Mesenchymal stem cell (in vitro differentiated cells and primary cell): Measurements from ENCODE around the gene SETD5.

Experiments used
- DNase-seq: peaks from one replicate; pipeline ENCODE4 v3.0.0-alpha.2; 2013
- H2AFZ ChIP-seq: one replicate; pipeline ENCODE4 v1.6.1; 2013; ENCODE audit warnings: low read depth, mild to moderate bottlenecking, control low read depth, inconsistent platforms, low read length, moderate library complexity
- H2AK5ac ChIP-seq: 2 replicates; pipeline ENCODE4 v1.6.1; 2013; ENCODE audit warnings: low read length, moderate library complexity, mild to moderate bottlenecking, inconsistent platforms; ENCODE audit not compliant: severe bottlenecking
- H2BK120ac ChIP-seq: one replicate; pipeline ENCODE4 v1.6.1; 2013; ENCODE audit warnings: low read depth, mild to moderate bottlenecking, inconsistent platforms, low read length, moderate library complexity
- H2BK12ac ChIP-seq, 2 experiments: one replicate each; pipeline ENCODE4 v1.6.1; 2013; ENCODE audit warnings: inconsistent platforms in 2 of 2, low read length in 2 of 2, mild to moderate bottlenecking in 2 of 2, moderate library complexity in 2 of 2, control low read depth in 1 of 2
- H2BK15ac ChIP-seq: one replicate; pipeline ENCODE4 v1.6.1; 2013; ENCODE audit warnings: mild to moderate bottlenecking, low read depth, inconsistent platforms; ENCODE audit not compliant: poor library complexity, severe bottlenecking
- H2BK5ac ChIP-seq: 2 replicates; pipeline ENCODE4 v1.6.1; 2013; ENCODE audit warnings: low read depth, mild to moderate bottlenecking, low read length, control low read depth, inconsistent platforms; ENCODE audit not compliant: poor library complexity, severe bottlenecking
- H3K14ac ChIP-seq, 2 experiments: one replicate each; pipeline ENCODE4 v1.6.1; 2013; ENCODE audit warnings: inconsistent platforms in 2 of 2, low read length in 2 of 2, control low read depth in 1 of 2, mild to moderate bottlenecking in 1 of 2, moderate library complexity in 1 of 2
- H3K18ac ChIP-seq, 2 experiments: one replicate each; pipeline ENCODE4 v1.6.1; 2013; ENCODE audit warnings: inconsistent platforms in 2 of 2, low read length in 2 of 2, control low read depth in 1 of 2, low read depth in 1 of 2, mild to moderate bottlenecking in 1 of 2
- H3K23ac ChIP-seq, 2 experiments: one replicate each; pipeline ENCODE4 v1.6.1; 2013; ENCODE audit warnings: inconsistent platforms in 2 of 2, low read length in 2 of 2, mild to moderate bottlenecking in 2 of 2, moderate library complexity in 2 of 2, control low read depth in 1 of 2
- H3K27ac ChIP-seq: 2 replicates; pipeline ENCODE4 v1.5.1; 2013; ENCODE audit warnings: mild to moderate bottlenecking, moderate library complexity, low read length, control low read depth, inconsistent platforms; ENCODE audit not compliant: poor library complexity, severe bottlenecking
- H3K27me3 ChIP-seq, 2 experiments: 2 replicates each; pipeline versions ENCODE4 v1.6.1 to v1.7.0; 2013; ENCODE audit warnings: low read length in 2 of 2, mild to moderate bottlenecking in 2 of 2, moderate library complexity in 2 of 2, control low read depth in 1 of 2, inconsistent platforms in 1 of 2; ENCODE audit not compliant: control insufficient read depth in 1 of 2, insufficient read depth in 1 of 2
- H3K36me3 ChIP-seq, 2 experiments: 2 replicates each; pipeline versions ENCODE4 v1.6.1 to v1.7.0; 2013; ENCODE audit warnings: low read length in 2 of 2, control low read depth in 1 of 2, inconsistent platforms in 1 of 2, low read depth in 1 of 2, mild to moderate bottlenecking in 1 of 2; ENCODE audit not compliant: insufficient read depth in 2 of 2, control insufficient read depth in 1 of 2
- H3K4ac ChIP-seq, 2 experiments: one replicate each; pipeline ENCODE4 v1.6.1; 2013; ENCODE audit warnings: inconsistent platforms in 2 of 2, low read length in 2 of 2, mild to moderate bottlenecking in 2 of 2, moderate library complexity in 2 of 2, control low read depth in 1 of 2, low read depth in 1 of 2
- H3K4me1 ChIP-seq: 2 replicates; pipeline ENCODE4 v1.6.1; 2013; ENCODE audit warnings: low read depth, low read length, control low read depth; ENCODE audit not compliant: control insufficient read depth, insufficient read depth
- H3K4me2 ChIP-seq: 2 replicates; pipeline ENCODE4 v1.6.1; 2013; ENCODE audit warnings: low read length, mild to moderate bottlenecking, inconsistent platforms; ENCODE audit not compliant: poor library complexity, severe bottlenecking
- H3K4me3 ChIP-seq, 2 experiments: 2 replicates each; pipeline versions ENCODE4 v1.5.1 to v1.7.0; 2013; ENCODE audit warnings: low read length in 2 of 2, mild to moderate bottlenecking in 2 of 2, control low read depth in 1 of 2, low read depth in 1 of 2; ENCODE audit not compliant: insufficient read depth in 1 of 2
- H3K79me1 ChIP-seq: replicated peaks from 2 replicates; pipeline ENCODE4 v1.6.1; 2013; ENCODE audit warnings: mild to moderate bottlenecking, control low read depth, low read length, inconsistent platforms; ENCODE audit not compliant: poor library complexity, severe bottlenecking
- H3K9ac ChIP-seq: 2 replicates; pipeline ENCODE4 v1.7.0; 2013; ENCODE audit warnings: mild to moderate bottlenecking, low read length, moderate library complexity
- H3K9me3 ChIP-seq: 2 replicates; pipeline ENCODE4 v1.7.0; 2013; ENCODE audit warnings: mild to moderate bottlenecking, low read length; ENCODE audit not compliant: control insufficient read depth
- H4K8ac ChIP-seq: one replicate; pipeline ENCODE4 v1.6.1; 2013; ENCODE audit warnings: inconsistent platforms, mild to moderate bottlenecking, low read length, moderate library complexity
- H4K91ac ChIP-seq: one replicate; pipeline ENCODE4 v1.6.1; 2013; ENCODE audit warnings: mild to moderate bottlenecking, low read length, inconsistent platforms
- WGBS: methylation state at CpG from one replicate; pipeline ENCODE4 v1.1.7; 2013; ENCODE audit warnings: mixed read lengths; 5-methylcytosine and 5-hydroxymethylcytosine counted together

Gene SETD5

GRCh38 chr3:9399337-9399703 is 1.9 kb downstream of the SETD5 start:
- H3K14ac ChIP-seq: no peak overlapping the region

GRCh38 chr3:9399746-9400145 is 2.3 kb downstream of the SETD5 start:
- H2BK15ac ChIP-seq: no peak overlapping the region
- no peak overlapping the region for H4K91ac ChIP-seq
- no peak overlapping the region for H2BK12ac ChIP-seq
- H2BK120ac ChIP-seq: no peak overlapping the region
- no peaks in the 10 kb centered on the region for H3K9me3 ChIP-seq
- DNase-seq: peak; percentile 99
- H2BK5ac ChIP-seq: no peak overlapping the region
- no peak overlapping the region for H2AFZ ChIP-seq
- no peak overlapping the region for H4K8ac ChIP-seq
- H3K27ac ChIP-seq: peak overlapping the region; percentile 87
- peak overlapping the region; percentile 33 to 94 for H3K4me3 ChIP-seq
- WGBS: 0% methylated on average over 3 of the region's 3 CpGs
- H3K9ac ChIP-seq: peak overlapping the region; percentile 97
- H3K36me3 ChIP-seq: peaks cover 0 to 1% of the 10 kb centered on the region in 2 experiments
- no peak overlapping the region for H2AK5ac ChIP-seq
- no peak overlapping the region for H3K14ac ChIP-seq
- H3K23ac ChIP-seq: no peak overlapping the region
- no peaks in the 10 kb centered on the region for H3K79me1 ChIP-seq
- no peak overlapping the region for H3K4ac ChIP-seq
- no peaks in the 10 kb centered on the region for H3K27me3 ChIP-seq
- H3K18ac ChIP-seq: no peak overlapping the region
- H3K4me2 ChIP-seq: peak overlapping the region; percentile 77
- peaks cover 5% of the 10 kb centered on the region for H3K4me1 ChIP-seq

More at GRCh38 chr3:9399337-9399703, 1.9 kb downstream of the SETD5 start:
- H3K4me3 ChIP-seq: peak overlapping the region in 1 of 2 experiments; percentile 94
- peak overlapping the region; percentile 77 for H3K4me2 ChIP-seq
- H2BK5ac ChIP-seq: no peak overlapping the region
- H3K36me3 ChIP-seq: peaks cover 0 to 5% of the 10 kb centered on the region in 2 experiments
- no peak overlapping the region for H2AK5ac ChIP-seq
- H3K27me3 ChIP-seq: no peaks in the 10 kb centered on the region
- H3K9me3 ChIP-seq: no peaks in the 10 kb centered on the region
- H2BK12ac ChIP-seq: no peak overlapping the region
- no peak overlapping the region for H3K4ac ChIP-seq
- no peak overlapping the region for H2BK120ac ChIP-seq
- H3K27ac ChIP-seq: peak overlapping the region; percentile 87
- peak overlapping the region; percentile 97 for H3K9ac ChIP-seq
- H2BK15ac ChIP-seq: no peak overlapping the region
- no peaks in the 10 kb centered on the region for H3K79me1 ChIP-seq
- H4K91ac ChIP-seq: no peak overlapping the region
- H3K4me1 ChIP-seq: peaks cover 4% of the 10 kb centered on the region
- WGBS: 0% methylated on average over 1 of the region's 2 CpGs
- no peak overlapping the region for H3K23ac ChIP-seq
- DNase-seq: no peak
- H3K18ac ChIP-seq: no peak overlapping the region
- no peak overlapping the region for H2AFZ ChIP-seq
- H4K8ac ChIP-seq: no peak overlapping the region

DNA sequence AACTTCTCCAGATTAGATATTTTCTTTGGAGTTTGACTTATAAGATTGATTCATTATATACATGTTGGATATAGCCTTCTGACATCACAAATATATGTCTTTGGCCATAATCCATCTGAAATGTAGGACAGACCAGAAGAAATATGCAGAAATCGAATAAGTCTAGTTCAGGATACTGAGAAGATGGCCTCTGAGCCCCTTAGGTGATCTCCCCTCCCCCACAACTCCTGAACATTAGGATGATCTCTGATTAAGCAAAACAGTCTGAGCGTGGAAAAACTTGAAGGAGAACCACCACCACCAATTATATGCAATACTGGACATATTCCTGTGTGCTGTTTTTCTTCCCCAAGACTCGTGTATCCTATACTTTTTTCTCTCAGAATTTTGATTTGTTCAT is 3.2 kb downstream of the SETD5 start:
- Histone ChIP-seq H3K9me3 (no peaks in the 10 kb centered on the region), H3K4me1 (peaks cover 4% of the 10 kb centered on the region), H3K27me3 (no peaks in the 10 kb centered on the region), H4K91ac (no peak overlapping the region), H3K27ac (no peak overlapping the region), H3K4ac (no peak overlapping the region), H3K14ac (no peak overlapping the region), H3K79me1 (no peaks in the 10 kb centered on the region), H2AFZ (no peak overlapping the region), H4K8ac (no peak overlapping the region), H3K36me3 (no peaks in the 10 kb centered on the region), H2BK120ac (no peak overlapping the region), H3K23ac (no peak overlapping the region), H3K9ac (peak overlapping the region; percentile 97), H2BK5ac (no peak overlapping the region), H2BK15ac (no peak overlapping the region), H3K4me3 (peak overlapping the region in 1 of 2 experiments; percentile 94), H3K18ac (no peak overlapping the region), H2AK5ac (no peak overlapping the region), H2BK12ac (no peak overlapping the region), H3K4me2 (peak overlapping the region; percentile 63)
- DNase-seq: peak; percentile 30
- 65% methylated on average over 2 of the region's 3 CpGs for WGBS

- H2AK5ac ChIP-seq: no peak overlapping the region
- no peaks in the 10 kb centered on the region for H3K36me3 ChIP-seq
- H2AFZ ChIP-seq: no peak overlapping the region
- peak overlapping the region; percentile 38 for H3K4me2 ChIP-seq
- peak overlapping the region in 1 of 2 experiments; percentile 94 for H3K4me3 ChIP-seq
- no peak overlapping the region for H3K4ac ChIP-seq
- WGBS: 43% methylated on average over 4 of the region's 4 CpGs
- DNase-seq: peak; percentile 43
- H4K8ac ChIP-seq: no peak overlapping the region
- no peaks in the 10 kb centered on the region for H3K27me3 ChIP-seq
- no peak overlapping the region for H3K23ac ChIP-seq
- H4K91ac ChIP-seq: no peak overlapping the region
- H2BK12ac ChIP-seq: no peak overlapping the region
- no peak overlapping the region for H3K27ac ChIP-seq
- no peak overlapping the region for H3K14ac ChIP-seq
- H3K4me1 ChIP-seq: peaks cover 5% of the 10 kb centered on the region
- H3K9me3 ChIP-seq: no peaks in the 10 kb centered on the region
- no peak overlapping the region for H2BK5ac ChIP-seq
- H3K79me1 ChIP-seq: no peaks in the 10 kb centered on the region
- H3K9ac ChIP-seq: peak overlapping the region; percentile 97
- no peak overlapping the region for H3K18ac ChIP-seq
- H2BK15ac ChIP-seq: no peak overlapping the region
- H2BK120ac ChIP-seq: no peak overlapping the region
These were observed 4.6 kb downstream of the SETD5 start for GRCh38 chr3:9401986-9402385.
